Gastrocnemius medialis (tissue), 4 donors: ENCODE measurements around the gene SLC49A4.

Experiments used
- POLR2A ChIP-seq, 2 donors: fragments of 450-650 bp; IDR thresholded peaks; one replicate each; pipeline ENCODE4 v1.6.1; 2017; ENCODE audit warnings: antibody characterized with exemption in 2 of 2, mild to moderate bottlenecking in 2 of 2, moderate library complexity in 2 of 2
- TF ChIP-seq, protein P1 (sequence below), 5 experiments: fragments of 450-650 bp in 3 of 5; fragments of 200-600 bp in 2 of 5; sonication (generic) in 2 of 5; IDR thresholded peaks in 4 of 5; conservative IDR thresholded peaks in 1 of 5; 1 replicate in 4 of 5; 2 replicates in 1 of 5; pipeline ENCODE4 v1.5.1; 2016 to 2019; ENCODE audit warnings: antibody characterized with exemption in 5 of 5, mild to moderate bottlenecking in 3 of 5, moderate library complexity in 3 of 5

DNA sequence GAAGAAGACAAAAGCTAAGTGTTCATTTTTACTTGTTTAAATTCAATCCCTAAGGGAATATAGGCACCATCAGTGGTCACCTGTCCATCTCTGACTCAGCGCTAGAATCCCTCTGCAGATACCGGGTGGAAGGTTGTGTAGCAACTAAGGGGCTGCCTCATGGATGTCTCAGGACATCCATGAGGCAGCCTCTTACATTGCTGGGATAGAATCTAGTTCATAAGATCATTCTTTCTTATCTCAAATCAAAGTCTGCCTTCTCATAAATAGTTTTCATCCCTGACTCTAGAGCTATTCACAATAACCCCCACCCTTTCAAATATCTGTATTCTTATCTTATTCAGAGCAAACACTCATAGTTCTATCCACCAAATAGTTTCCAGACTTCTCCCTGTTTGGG is 39.4 kb upstream of the SLC49A4 start:
- TF ChIP-seq, protein P1, sequence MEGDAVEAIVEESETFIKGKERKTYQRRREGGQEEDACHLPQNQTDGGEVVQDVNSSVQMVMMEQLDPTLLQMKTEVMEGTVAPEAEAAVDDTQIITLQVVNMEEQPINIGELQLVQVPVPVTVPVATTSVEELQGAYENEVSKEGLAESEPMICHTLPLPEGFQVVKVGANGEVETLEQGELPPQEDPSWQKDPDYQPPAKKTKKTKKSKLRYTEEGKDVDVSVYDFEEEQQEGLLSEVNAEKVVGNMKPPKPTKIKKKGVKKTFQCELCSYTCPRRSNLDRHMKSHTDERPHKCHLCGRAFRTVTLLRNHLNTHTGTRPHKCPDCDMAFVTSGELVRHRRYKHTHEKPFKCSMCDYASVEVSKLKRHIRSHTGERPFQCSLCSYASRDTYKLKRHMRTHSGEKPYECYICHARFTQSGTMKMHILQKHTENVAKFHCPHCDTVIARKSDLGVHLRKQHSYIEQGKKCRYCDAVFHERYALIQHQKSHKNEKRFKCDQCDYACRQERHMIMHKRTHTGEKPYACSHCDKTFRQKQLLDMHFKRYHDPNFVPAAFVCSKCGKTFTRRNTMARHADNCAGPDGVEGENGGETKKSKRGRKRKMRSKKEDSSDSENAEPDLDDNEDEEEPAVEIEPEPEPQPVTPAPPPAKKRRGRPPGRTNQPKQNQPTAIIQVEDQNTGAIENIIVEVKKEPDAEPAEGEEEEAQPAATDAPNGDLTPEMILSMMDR (IDR thresholded peaks at IDR 0.05 in 4 of 5, conservative IDR thresholded peaks at IDR 0.05 in 1 of 5), result no peak
- TF ChIP-seq POLR2A (IDR thresholded peaks at IDR 0.05), result no peak
